A673 (cell line): Measurements from ENCODE around the gene AHCYL2. TPM values are rescaled to one million over a fixed set of nuclear protein-coding genes. Genes with fewer than 3 reads are reported as not detected.

Experiments
- BruUV-seq: library from RNA; stranded (reverse); fragments of 400-500 nt; replicated peaks from 2 replicates; lab custom pipeline; 2021; lab: Mats Ljungman, UMichigan
- CTCF ChIA-PET: fragments of 300-600 bp; sonication (Branson Sonifier 250); formaldehyde crosslinking; loops from one replicate; lab custom pipeline; 2022; ENCODE audit warnings: antibody characterized with exemption; lab: Charles Lee
- POLR2A ChIA-PET: fragments of 300-600 bp; sonication (Branson Sonifier 250); formaldehyde crosslinking; loops from one replicate; lab custom pipeline; 2022; ENCODE audit warnings: antibody characterized with exemption; ENCODE audit not compliant: low non-redundant PET; lab: Charles Lee
- DNase-seq: peaks from one replicate; pipeline ENCODE4 v3.0.0-alpha.2; 2015; ENCODE audit warnings: low spot score
- H3K27ac ChIP-seq: fragments of 200-600 bp; sonication (generic); 2 replicates; pipeline ENCODE4 v1.5.1; 2016; ENCODE audit warnings: mixed run types, low read depth, mild to moderate bottlenecking, mixed read lengths, antibody characterized with exemption, low read length; ENCODE audit not compliant: poor library complexity, severe bottlenecking
- H3K27me3 ChIP-seq: fragments of 200-600 bp; sonication (generic); replicated peaks from 2 replicates; pipeline ENCODE4 v1.6.1; 2017; ENCODE audit warnings: mixed run types, low read depth, mild to moderate bottlenecking, mixed read lengths, antibody characterized with exemption, low read length; ENCODE audit not compliant: insufficient read depth, poor library complexity
- H3K36me3 ChIP-seq: fragments of 200-600 bp; sonication (generic); 2 replicates; pipeline ENCODE4 v1.6.1; 2016; ENCODE audit warnings: mixed run types, mild to moderate bottlenecking, mixed read lengths, antibody characterized with exemption, low read length; ENCODE audit not compliant: insufficient read depth, poor library complexity, severe bottlenecking
- H3K4me1 ChIP-seq: fragments of 200-600 bp; sonication (generic); 2 replicates; pipeline ENCODE4 v1.6.1; 2017; ENCODE audit warnings: mixed run types, mild to moderate bottlenecking, mixed read lengths, antibody characterized with exemption, low read length; ENCODE audit not compliant: insufficient read depth, poor library complexity, severe bottlenecking
- H3K4me3 ChIP-seq: fragments of 200-600 bp; sonication (generic); 2 replicates; pipeline ENCODE4 v1.5.1; 2016; ENCODE audit warnings: low read depth, mixed run types, mild to moderate bottlenecking, mixed read lengths, low read length; ENCODE audit not compliant: poor library complexity, severe bottlenecking
- H3K9me3 ChIP-seq: fragments of 200-600 bp; sonication (generic); 2 replicates; pipeline ENCODE4 v1.6.1; 2016; ENCODE audit warnings: mixed run types, low read depth, mild to moderate bottlenecking, mixed read lengths, antibody characterized with exemption, low read length; ENCODE audit not compliant: poor library complexity, severe bottlenecking
- EZH2 ChIP-seq: fragments of 200-600 bp; sonication (generic); IDR thresholded peaks from 2 replicates; pipeline ENCODE4 v1.6.1; 2017; ENCODE audit warnings: borderline replicate concordance, low read depth, mild to moderate bottlenecking, mixed read lengths, antibody characterized with exemption, low read length; ENCODE audit not compliant: poor library complexity, severe bottlenecking
- intact Hi-C: fragments of 100-400 bp; cut with micrococcal nuclease; formaldehyde crosslinking; loops from one replicate; pipeline ENCODE4 v1.10.0; 2022; ENCODE audit not compliant: unreplicated experiment
- total RNA-seq: library from RNA; stranded (reverse); gene quantifications from 2 replicates; pipeline ENCODE4 v1.2.3, GENCODE V29; 2021
- TF ChIP-seq, protein P1 (sequence below): fragments of 300-800, 200-600 bp; sonication (generic); conservative IDR thresholded peaks from 2 replicates; pipeline ENCODE4 v1.5.1; 2017; ENCODE audit warnings: low read depth, mild to moderate bottlenecking, antibody characterized with exemption, low read length, moderate library complexity, mixed read lengths

Gene AHCYL2
- total RNA-seq, 1 experiment from 2014 or later, result 35.2 TPM

DNA sequence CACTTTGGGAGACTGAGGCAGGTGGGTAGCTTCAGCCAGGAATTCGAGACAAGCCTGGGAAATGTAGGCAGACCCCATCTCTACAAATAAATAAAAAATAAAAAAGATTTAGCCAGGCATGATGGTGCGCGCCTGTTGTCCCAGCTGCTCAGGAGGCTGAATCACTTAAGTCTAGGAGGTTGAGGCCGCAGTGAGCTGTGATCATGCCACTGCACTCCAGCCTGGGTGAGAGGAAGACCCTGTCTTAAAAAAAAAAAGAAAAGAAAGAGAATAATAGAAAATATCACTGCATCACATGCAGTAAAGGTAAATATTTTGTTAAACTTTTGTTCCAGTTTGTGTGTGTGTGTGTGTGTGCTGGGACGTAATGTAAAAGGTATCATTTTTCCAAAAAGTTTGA, 212.4 kb downstream of the AHCYL2 start:
- Histone ChIP-seq H3K4me1 (peaks cover 16% of the 10 kb centered on the region), H3K27me3 (no peaks in the 10 kb centered on the region), H3K27ac (no peak overlapping the region), H3K4me3 (no peak overlapping the region), H3K36me3 (no peaks in the 10 kb centered on the region), H3K9me3 (no peaks in the 10 kb centered on the region)
- POLR2A ChIA-PET, result no interaction called here
- DNase-seq, result no peak
- intact Hi-C loops, result no loop called here
- CTCF ChIA-PET, result no interaction called here
- TF ChIP-seq, protein P1, sequence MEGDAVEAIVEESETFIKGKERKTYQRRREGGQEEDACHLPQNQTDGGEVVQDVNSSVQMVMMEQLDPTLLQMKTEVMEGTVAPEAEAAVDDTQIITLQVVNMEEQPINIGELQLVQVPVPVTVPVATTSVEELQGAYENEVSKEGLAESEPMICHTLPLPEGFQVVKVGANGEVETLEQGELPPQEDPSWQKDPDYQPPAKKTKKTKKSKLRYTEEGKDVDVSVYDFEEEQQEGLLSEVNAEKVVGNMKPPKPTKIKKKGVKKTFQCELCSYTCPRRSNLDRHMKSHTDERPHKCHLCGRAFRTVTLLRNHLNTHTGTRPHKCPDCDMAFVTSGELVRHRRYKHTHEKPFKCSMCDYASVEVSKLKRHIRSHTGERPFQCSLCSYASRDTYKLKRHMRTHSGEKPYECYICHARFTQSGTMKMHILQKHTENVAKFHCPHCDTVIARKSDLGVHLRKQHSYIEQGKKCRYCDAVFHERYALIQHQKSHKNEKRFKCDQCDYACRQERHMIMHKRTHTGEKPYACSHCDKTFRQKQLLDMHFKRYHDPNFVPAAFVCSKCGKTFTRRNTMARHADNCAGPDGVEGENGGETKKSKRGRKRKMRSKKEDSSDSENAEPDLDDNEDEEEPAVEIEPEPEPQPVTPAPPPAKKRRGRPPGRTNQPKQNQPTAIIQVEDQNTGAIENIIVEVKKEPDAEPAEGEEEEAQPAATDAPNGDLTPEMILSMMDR, result no peak
- no peak for TF ChIP-seq EZH2
- no TSS peak for BruUV-seq

DNA sequence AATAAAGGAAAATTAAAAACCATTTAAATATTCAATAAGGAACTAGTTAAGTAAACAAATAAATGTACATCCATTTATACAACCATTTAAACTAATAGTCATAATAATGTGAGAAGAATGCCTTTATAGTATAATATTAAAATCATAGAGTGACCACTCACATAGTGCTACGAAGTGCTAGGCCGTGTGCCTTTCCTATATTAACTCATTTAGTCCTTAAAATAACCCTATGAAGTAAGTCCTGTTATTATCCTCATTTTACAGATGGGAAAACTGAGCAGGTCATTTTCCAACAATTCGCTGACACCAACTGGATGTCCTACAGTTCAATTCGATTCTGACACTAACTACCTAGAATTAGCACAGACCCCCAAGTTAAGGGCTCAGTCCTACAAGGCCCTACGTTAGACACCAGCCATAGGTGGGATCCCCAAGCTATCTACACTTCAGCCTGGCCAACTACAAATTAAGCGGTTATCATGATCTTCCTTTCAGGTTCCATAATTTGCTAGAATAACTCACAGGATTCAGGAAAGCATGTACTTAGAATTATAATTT, 213.5 kb downstream of the AHCYL2 start:
- Histone ChIP-seq H3K4me1 (peaks cover 16% of the 10 kb centered on the region), H3K27ac (peak overlapping the region; percentile 40), H3K36me3 (no peaks in the 10 kb centered on the region), H3K27me3 (no peaks in the 10 kb centered on the region), H3K4me3 (no peak overlapping the region), H3K9me3 (no peaks in the 10 kb centered on the region)
- no TSS peak for BruUV-seq
- TF ChIP-seq, protein P1, result no peak
- no peak for TF ChIP-seq EZH2
- DNase-seq, result no peak
- intact Hi-C loops, result no loop called here
- POLR2A ChIA-PET, result no interaction called here
- CTCF ChIA-PET, result no interaction called here

DNA sequence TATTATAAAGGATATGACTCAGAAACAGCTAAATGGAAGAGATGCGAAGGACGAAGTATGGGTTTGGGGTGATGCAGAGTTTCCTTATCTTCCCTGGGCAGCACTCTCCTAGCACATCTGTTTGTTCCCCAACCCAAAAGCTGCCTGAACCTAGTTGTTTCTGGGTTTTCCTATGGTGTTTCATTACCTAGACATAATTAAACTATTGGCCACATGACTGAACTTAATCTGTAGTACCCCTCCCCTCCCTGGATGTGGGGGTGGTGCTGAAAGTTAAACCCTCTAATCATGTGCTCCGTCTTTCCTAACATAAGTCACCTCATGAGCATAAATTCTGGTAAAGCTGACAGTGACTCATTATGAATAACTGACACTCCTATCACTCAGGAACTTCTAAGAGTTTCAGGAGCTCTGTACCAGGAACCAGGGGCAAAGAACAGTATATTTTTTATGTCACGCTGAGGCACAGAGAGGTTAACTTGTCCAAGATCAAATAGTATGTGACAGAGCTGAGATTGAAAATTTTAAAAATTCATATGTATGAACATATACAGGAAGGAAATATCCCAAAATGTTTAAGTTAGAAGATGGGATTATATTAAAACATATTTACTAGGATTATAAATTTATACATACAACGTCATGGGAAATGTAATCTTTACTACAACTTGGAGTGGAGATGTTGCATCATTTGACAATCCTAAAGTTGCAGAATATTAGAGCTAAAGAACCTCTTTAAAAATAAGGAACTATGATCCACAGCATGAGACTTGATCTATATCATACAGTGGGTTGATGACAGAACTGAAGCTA, 214.2 kb downstream of the AHCYL2 start:
- peaks cover 16% of the 10 kb centered on the region for H3K4me1 ChIP-seq
- H3K27ac ChIP-seq, result peak overlapping the region; percentile 40
- ChIA-PET CTCF (no interaction called here), POLR2A (no interaction called here)
- peak; percentile 62 for DNase-seq
- H3K9me3 ChIP-seq, result no peaks in the 10 kb centered on the region
- peaks cover 3% of the 10 kb centered on the region for H3K36me3 ChIP-seq
- TF ChIP-seq, protein P1, result no peak
- no peak for TF ChIP-seq EZH2
- no peak overlapping the region for H3K4me3 ChIP-seq
- H3K27me3 ChIP-seq, result no peaks in the 10 kb centered on the region
- no TSS peak for BruUV-seq
- intact Hi-C loops, result no loop called here
